Activated naive CD8-positive, alpha-beta T cell treated with anti-CD3 and anti-CD28 coated beads, Interleukin-2, amount 10 ng/mL, durations not matched to agents 7 days and 5 days (primary cell): ENCODE results near the gene GRAPL. TPM values are rescaled to one million over a fixed set of nuclear protein-coding genes. Genes with fewer than 3 reads are reported as not detected.
"Not testable (repeated sequence)": the region's sequence is repeated elsewhere in the genome, so short reads cannot be mapped to it uniquely, and the experiment has no call there.

ENCODE experiments used
- ATAC-seq: fragments of 150-1000 bp; cut with Tn5 transposase; one replicate; pipeline ENCODE4 v1.10.0; 2021; ENCODE audit warnings: low read depth, moderate library complexity
- POLR2A ChIA-PET: fragments of 350-600 bp; sonication (Branson Sonifier 250); formaldehyde crosslinking; loops from one replicate; lab custom pipeline; 2021; ENCODE audit warnings: antibody characterized with exemption; lab: Charles Lee
- DNase-seq: peaks from one replicate; pipeline ENCODE4 v3.0.0; 2021
- H3K27ac Mint-ChIP-seq: one replicate; pipeline ENCODE4 v1.8.0; 2022; ENCODE audit warnings: mild to moderate bottlenecking, mixed read lengths
- H3K27me3 Mint-ChIP-seq: one replicate; pipeline ENCODE4 v1.8.0; 2022; ENCODE audit warnings: mild to moderate bottlenecking, moderate library complexity, mixed read lengths
- H3K36me3 Mint-ChIP-seq: one replicate; pipeline ENCODE4 v1.8.0; 2021; ENCODE audit warnings: mild to moderate bottlenecking, mixed read lengths
- H3K4me1 Mint-ChIP-seq: one replicate; pipeline ENCODE4 v1.8.0; 2021; ENCODE audit warnings: mixed read lengths
- H3K4me3 Mint-ChIP-seq: one replicate; pipeline ENCODE4 v1.8.0; 2022; ENCODE audit warnings: mild to moderate bottlenecking, moderate library complexity, mixed read lengths
- H3K9me3 Mint-ChIP-seq: one replicate; pipeline ENCODE4 v1.8.0; 2021; ENCODE audit warnings: mixed read lengths
- total RNA-seq, 2 experiments: library from RNA; stranded (reverse); gene quantifications; one replicate each; pipeline ENCODE4 v1.2.3, GENCODE V29; 2021

The GRAPL gene
- total RNA-seq, 2 experiments from 2014 or later: 17.9 to 18.4 TPM

- H3K27ac Mint-ChIP-seq, DNase-seq, H3K4me3 Mint-ChIP-seq, H3K4me1 Mint-ChIP-seq, ATAC-seq, H3K9me3 Mint-ChIP-seq, POLR2A ChIA-PET, H3K36me3 Mint-ChIP-seq, H3K27me3 Mint-ChIP-seq: not testable (repeated sequence)
Measured at GRCh38 chr17:19125289-19125688, 2.1 kb upstream of the GRAPL start.

- H3K9me3 Mint-ChIP-seq, POLR2A ChIA-PET, ATAC-seq, H3K27ac Mint-ChIP-seq, H3K4me3 Mint-ChIP-seq, H3K27me3 Mint-ChIP-seq, DNase-seq, H3K4me1 Mint-ChIP-seq, H3K36me3 Mint-ChIP-seq: not testable (repeated sequence)
Measured at GRCh38 chr17:19129500-19129899, 2.1 kb downstream of the GRAPL start.

- H3K36me3 Mint-ChIP-seq, H3K27ac Mint-ChIP-seq, H3K4me3 Mint-ChIP-seq, POLR2A ChIA-PET, H3K9me3 Mint-ChIP-seq, ATAC-seq, H3K27me3 Mint-ChIP-seq, H3K4me1 Mint-ChIP-seq, DNase-seq: not testable (repeated sequence)
Measured at GRCh38 chr17:19131108-19131507, 3.7 kb downstream of the GRAPL start.

- ATAC-seq, H3K27me3 Mint-ChIP-seq, POLR2A ChIA-PET, H3K4me3 Mint-ChIP-seq, DNase-seq, H3K36me3 Mint-ChIP-seq, H3K4me1 Mint-ChIP-seq, H3K27ac Mint-ChIP-seq, H3K9me3 Mint-ChIP-seq: not testable (repeated sequence)
Measured at GRCh38 chr17:19131772-19132171, 4.4 kb downstream of the GRAPL start.

GRCh38 chr17:19133793-19134192 lies 6.4 kb downstream of the GRAPL start:
- H3K4me1 Mint-ChIP-seq, H3K36me3 Mint-ChIP-seq, H3K4me3 Mint-ChIP-seq, DNase-seq, H3K27ac Mint-ChIP-seq, H3K27me3 Mint-ChIP-seq, POLR2A ChIA-PET, H3K9me3 Mint-ChIP-seq: not testable (repeated sequence)
- peak; percentile 40 for ATAC-seq

- H3K9me3 Mint-ChIP-seq, DNase-seq, H3K36me3 Mint-ChIP-seq, POLR2A ChIA-PET, H3K27ac Mint-ChIP-seq, ATAC-seq, H3K4me3 Mint-ChIP-seq, H3K27me3 Mint-ChIP-seq, H3K4me1 Mint-ChIP-seq: not testable (repeated sequence)
Measured at GRCh38 chr17:19135391-19135790, 8.0 kb downstream of the GRAPL start.

GRCh38 chr17:19136138-19136537 lies 8.7 kb downstream of the GRAPL start:
- H3K27me3 Mint-ChIP-seq, H3K4me1 Mint-ChIP-seq, H3K27ac Mint-ChIP-seq, H3K9me3 Mint-ChIP-seq, H3K4me3 Mint-ChIP-seq, H3K36me3 Mint-ChIP-seq, DNase-seq, POLR2A ChIA-PET: not testable (repeated sequence)
- peak; percentile 49 for ATAC-seq

- H3K4me3 Mint-ChIP-seq, H3K27me3 Mint-ChIP-seq, H3K36me3 Mint-ChIP-seq, H3K4me1 Mint-ChIP-seq, ATAC-seq, H3K9me3 Mint-ChIP-seq, DNase-seq, H3K27ac Mint-ChIP-seq, POLR2A ChIA-PET: not testable (repeated sequence)
Measured at GRCh38 chr17:19136605-19137004, 9.2 kb downstream of the GRAPL start.

GRCh38 chr17:19137959-19138358 lies 10.6 kb downstream of the GRAPL start:
- POLR2A ChIA-PET, H3K4me3 Mint-ChIP-seq, H3K27ac Mint-ChIP-seq, ATAC-seq, H3K4me1 Mint-ChIP-seq, H3K36me3 Mint-ChIP-seq, H3K9me3 Mint-ChIP-seq, DNase-seq, H3K27me3 Mint-ChIP-seq: not testable (repeated sequence)

- H3K36me3 Mint-ChIP-seq, H3K4me3 Mint-ChIP-seq, H3K27me3 Mint-ChIP-seq, H3K9me3 Mint-ChIP-seq, H3K27ac Mint-ChIP-seq, H3K4me1 Mint-ChIP-seq, POLR2A ChIA-PET, DNase-seq: not testable (repeated sequence)
- peak; percentile 86 for ATAC-seq
Measured at GRCh38 chr17:19141366-19142155, 14.2 kb downstream of the GRAPL start.

GRCh38 chr17:19142419-19142818 lies 15.0 kb downstream of the GRAPL start:
- H3K4me3 Mint-ChIP-seq, POLR2A ChIA-PET, H3K27me3 Mint-ChIP-seq, ATAC-seq, H3K27ac Mint-ChIP-seq, H3K9me3 Mint-ChIP-seq, H3K36me3 Mint-ChIP-seq, H3K4me1 Mint-ChIP-seq, DNase-seq: not testable (repeated sequence)

GRCh38 chr17:19143097-19143777 lies 15.8 kb downstream of the GRAPL start:
- ATAC-seq, H3K9me3 Mint-ChIP-seq, H3K36me3 Mint-ChIP-seq, DNase-seq, H3K27ac Mint-ChIP-seq, H3K27me3 Mint-ChIP-seq, H3K4me1 Mint-ChIP-seq, POLR2A ChIA-PET, H3K4me3 Mint-ChIP-seq: not testable (repeated sequence)

GRCh38 chr17:19144373-19144772 lies 17.0 kb downstream of the GRAPL start:
- H3K9me3 Mint-ChIP-seq, H3K4me1 Mint-ChIP-seq, H3K27ac Mint-ChIP-seq, DNase-seq, ATAC-seq, H3K27me3 Mint-ChIP-seq, H3K36me3 Mint-ChIP-seq, H3K4me3 Mint-ChIP-seq, POLR2A ChIA-PET: not testable (repeated sequence)

- POLR2A ChIA-PET, H3K36me3 Mint-ChIP-seq, DNase-seq: not testable (repeated sequence)
Measured at GRCh38 chr17:19145471-19145870, 18.1 kb downstream of the GRAPL start.

More at GRCh38 chr17:19145471-19145870, 18.1 kb downstream of the GRAPL start:
- H3K27me3 Mint-ChIP-seq, H3K4me3 Mint-ChIP-seq, H3K27ac Mint-ChIP-seq, H3K9me3 Mint-ChIP-seq, H3K4me1 Mint-ChIP-seq, ATAC-seq: not testable (repeated sequence)
